ENCODE results near the gene TAS2R38. TPM values are rescaled to one million over a fixed set of nuclear protein-coding genes. Genes with fewer than 3 reads are reported as not detected.

Gene TAS2R38
- total RNA-seq, 1 donor from 2014 or later = not detected

DNA sequence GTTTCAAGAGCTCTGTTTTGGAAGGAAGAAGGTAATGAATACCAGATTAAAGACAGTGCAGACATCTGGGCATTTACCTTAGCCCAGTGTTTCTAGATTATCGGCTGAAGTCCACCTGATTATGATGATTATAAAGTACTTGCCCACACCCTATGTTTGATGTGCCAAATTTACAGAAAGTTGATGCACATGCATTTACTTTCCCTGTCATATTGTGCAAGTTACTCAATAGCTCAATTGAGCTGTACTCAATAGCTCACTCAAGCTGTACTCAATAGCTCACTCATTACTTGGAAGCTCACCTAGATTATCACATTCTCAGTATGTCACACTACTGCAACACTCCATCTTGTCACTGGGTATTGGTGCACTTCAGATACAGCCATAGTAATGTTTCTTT, 35.6 kb upstream of the TAS2R38 start:
- Mint-ChIP-seq H3K4me3 (no peak overlapping the region), H3K9me3 (no peaks in the 10 kb centered on the region), H3K27me3 (peaks cover 4% of the 10 kb centered on the region), H3K36me3 (no peaks in the 10 kb centered on the region), H3K27ac (no peak overlapping the region), H3K4me1 (ENCODE audit: unreplicated experiment) (no peaks in the 10 kb centered on the region)
- TF ChIP-seq, protein P1, sequence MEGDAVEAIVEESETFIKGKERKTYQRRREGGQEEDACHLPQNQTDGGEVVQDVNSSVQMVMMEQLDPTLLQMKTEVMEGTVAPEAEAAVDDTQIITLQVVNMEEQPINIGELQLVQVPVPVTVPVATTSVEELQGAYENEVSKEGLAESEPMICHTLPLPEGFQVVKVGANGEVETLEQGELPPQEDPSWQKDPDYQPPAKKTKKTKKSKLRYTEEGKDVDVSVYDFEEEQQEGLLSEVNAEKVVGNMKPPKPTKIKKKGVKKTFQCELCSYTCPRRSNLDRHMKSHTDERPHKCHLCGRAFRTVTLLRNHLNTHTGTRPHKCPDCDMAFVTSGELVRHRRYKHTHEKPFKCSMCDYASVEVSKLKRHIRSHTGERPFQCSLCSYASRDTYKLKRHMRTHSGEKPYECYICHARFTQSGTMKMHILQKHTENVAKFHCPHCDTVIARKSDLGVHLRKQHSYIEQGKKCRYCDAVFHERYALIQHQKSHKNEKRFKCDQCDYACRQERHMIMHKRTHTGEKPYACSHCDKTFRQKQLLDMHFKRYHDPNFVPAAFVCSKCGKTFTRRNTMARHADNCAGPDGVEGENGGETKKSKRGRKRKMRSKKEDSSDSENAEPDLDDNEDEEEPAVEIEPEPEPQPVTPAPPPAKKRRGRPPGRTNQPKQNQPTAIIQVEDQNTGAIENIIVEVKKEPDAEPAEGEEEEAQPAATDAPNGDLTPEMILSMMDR (conservative IDR thresholded peaks at IDR 0.05) = no peak
- no peak for DNase-seq (ENCODE audit: extremely low spot score, unreplicated experiment)

DNA sequence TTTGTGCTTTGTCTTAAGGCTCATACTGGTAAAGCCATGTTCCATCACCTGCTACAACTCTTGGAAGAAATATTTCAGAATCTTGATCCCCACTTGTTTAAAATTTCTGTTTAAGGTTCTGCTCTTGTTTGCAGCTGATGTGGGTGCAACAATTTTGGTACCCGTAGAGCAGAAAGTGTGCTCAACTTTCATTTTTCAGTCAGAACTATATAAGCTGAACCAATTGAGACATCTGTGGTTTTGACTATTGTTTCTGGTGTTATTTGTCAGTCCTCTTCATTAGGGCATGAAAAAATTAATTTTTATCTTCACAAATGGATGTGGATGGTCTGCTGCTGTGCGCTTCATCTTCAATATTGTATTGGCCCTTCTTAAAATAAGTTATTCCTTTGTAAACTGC, 33.0 kb upstream of the TAS2R38 start:
- Mint-ChIP-seq H3K27ac (no peak overlapping the region), H3K4me1 (ENCODE audit: unreplicated experiment) (no peaks in the 10 kb centered on the region), H3K4me3 (no peak overlapping the region), H3K27me3 (peaks cover 4% of the 10 kb centered on the region), H3K36me3 (no peaks in the 10 kb centered on the region), H3K9me3 (no peaks in the 10 kb centered on the region)
- TF ChIP-seq, protein P1 (conservative IDR thresholded peaks at IDR 0.05) = no peak
- no peak for DNase-seq (ENCODE audit: extremely low spot score, unreplicated experiment)

DNA sequence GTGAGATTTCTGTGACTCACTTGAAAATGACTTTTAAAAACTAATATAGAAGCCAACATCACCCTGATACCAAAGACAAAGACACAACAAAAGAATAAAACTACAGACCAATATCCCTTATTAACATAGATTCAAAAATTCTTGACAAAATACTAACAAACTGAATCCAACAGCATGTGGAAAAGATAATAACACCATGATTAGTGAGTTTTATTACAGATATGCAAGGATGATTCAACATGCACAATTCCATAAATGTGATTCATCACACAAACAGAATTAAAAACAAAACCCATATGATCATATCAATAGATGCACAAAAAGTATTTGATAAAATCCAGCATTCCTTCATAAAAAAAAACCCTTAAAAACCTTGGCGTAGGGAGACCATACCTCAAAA, 28.6 kb upstream of the TAS2R38 start:
- no peaks in the 10 kb centered on the region for H3K4me1 Mint-ChIP-seq (ENCODE audit: unreplicated experiment)
- H3K9me3 Mint-ChIP-seq = no peaks in the 10 kb centered on the region
- DNase-seq (ENCODE audit: extremely low spot score, unreplicated experiment) = no peak
- TF ChIP-seq, protein P1 (conservative IDR thresholded peaks at IDR 0.05) = no peak
- no peaks in the 10 kb centered on the region for H3K27me3 Mint-ChIP-seq
- no peak overlapping the region for H3K27ac Mint-ChIP-seq
- H3K4me3 Mint-ChIP-seq = no peak overlapping the region
- no peaks in the 10 kb centered on the region for H3K36me3 Mint-ChIP-seq

DNA sequence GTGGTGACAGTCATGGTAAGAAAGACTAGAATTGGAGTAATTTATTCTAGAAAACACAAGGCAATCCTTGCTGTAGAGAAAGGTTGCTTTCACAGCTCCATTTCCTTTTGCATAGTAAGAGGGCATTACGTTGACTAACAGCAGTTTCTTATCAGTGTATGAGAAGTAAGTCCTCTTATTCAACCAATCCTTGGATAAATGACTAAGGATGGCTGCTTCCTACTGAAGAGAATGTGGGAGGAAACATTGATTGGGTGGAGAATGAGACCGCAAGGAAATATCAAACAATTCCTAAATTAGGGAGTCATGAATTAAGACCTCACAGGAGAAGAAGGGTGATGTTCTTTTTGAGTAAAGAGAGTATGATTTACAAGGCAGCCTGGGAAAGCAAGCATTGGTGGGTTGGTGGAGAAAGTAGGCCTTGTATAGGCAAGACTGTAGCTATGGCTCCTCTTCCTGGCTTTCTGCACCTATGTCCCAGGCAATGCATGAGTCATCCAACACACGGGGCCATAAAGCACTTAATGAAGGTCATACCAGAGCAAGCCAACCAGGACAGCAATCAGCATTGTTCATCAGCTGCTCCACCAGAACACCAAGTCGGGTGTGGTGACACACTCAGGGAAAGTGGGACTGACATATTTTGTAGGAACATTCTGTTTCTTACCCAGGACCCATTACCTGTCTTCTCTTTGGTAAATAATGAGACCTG, 27.7 kb upstream of the TAS2R38 start:
- DNase-seq (ENCODE audit: extremely low spot score, unreplicated experiment) = no peak
- H3K36me3 Mint-ChIP-seq = no peaks in the 10 kb centered on the region
- TF ChIP-seq, protein P1 (conservative IDR thresholded peaks at IDR 0.05) = no peak
- H3K9me3 Mint-ChIP-seq = no peaks in the 10 kb centered on the region
- no peaks in the 10 kb centered on the region for H3K27me3 Mint-ChIP-seq
- no peaks in the 10 kb centered on the region for H3K4me1 Mint-ChIP-seq (ENCODE audit: unreplicated experiment)
- no peak overlapping the region for H3K4me3 Mint-ChIP-seq
- peak overlapping the region; percentile 23 for H3K27ac Mint-ChIP-seq

DNA sequence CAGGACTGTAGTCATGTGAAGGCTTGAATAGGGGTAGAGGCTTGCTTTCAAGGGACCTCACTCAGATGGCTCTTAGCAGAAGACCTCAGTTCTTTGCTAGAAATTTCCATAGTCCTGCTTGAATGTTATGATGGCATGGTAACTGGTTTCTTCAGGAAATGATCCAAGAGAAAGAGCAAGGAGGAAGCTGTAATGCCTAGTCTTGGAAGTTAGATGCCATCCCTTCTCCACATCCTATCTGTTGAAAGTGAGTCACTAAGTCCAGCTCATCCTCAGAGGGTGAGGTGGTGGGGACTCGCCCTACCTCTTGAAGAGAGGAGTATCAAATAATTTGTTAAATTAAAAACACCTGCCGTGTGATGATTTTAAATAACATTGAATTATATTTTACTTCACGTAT, 26.7 kb upstream of the TAS2R38 start:
- TF ChIP-seq, protein P1 (conservative IDR thresholded peaks at IDR 0.05) = no peak
- Mint-ChIP-seq H3K27ac (no peak overlapping the region), H3K36me3 (no peaks in the 10 kb centered on the region), H3K27me3 (no peaks in the 10 kb centered on the region), H3K4me1 (ENCODE audit: unreplicated experiment) (no peaks in the 10 kb centered on the region), H3K4me3 (no peak overlapping the region), H3K9me3 (no peaks in the 10 kb centered on the region)
- no peak for DNase-seq (ENCODE audit: extremely low spot score, unreplicated experiment)
